Stimulated activated CD8-positive, alpha-beta memory T cell treated with anti-CD3 and anti-CD28 coated beads, Interleukin-15, amount 100 ng/mL, for 4 hours (primary cell): ENCODE measurements around the gene TPR.

Experiments used
- DNase-seq, 2 donors: peaks; one replicate each; pipeline ENCODE4 v3.0.0-alpha.2; 2020; ENCODE audit warnings: low read depth in 2 of 2

TPR gene

DNA sequence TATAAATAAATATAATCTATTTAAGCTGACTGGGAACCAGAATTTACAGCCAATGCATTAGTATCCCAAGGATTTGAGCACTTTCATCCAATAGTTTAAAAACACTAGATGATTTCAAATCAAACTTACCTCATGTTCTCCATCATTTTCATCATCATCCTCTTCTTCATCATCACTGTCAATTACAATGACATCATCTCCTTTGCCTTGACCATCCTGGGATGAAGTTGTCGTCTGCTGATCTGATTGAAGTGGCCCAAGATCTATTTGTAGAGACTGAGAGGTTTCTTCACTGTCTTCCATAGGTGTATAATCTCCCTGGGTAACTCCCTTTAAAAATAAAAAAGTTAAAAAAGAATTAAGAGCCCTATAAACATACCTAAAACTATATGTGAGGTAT is 47.7 kb downstream of the TPR start:
- no peak for DNase-seq

- DNase-seq, result no peak
Observed at GRCh38 chr1:186326009-186326408, 49.0 kb downstream of the TPR start.

DNA sequence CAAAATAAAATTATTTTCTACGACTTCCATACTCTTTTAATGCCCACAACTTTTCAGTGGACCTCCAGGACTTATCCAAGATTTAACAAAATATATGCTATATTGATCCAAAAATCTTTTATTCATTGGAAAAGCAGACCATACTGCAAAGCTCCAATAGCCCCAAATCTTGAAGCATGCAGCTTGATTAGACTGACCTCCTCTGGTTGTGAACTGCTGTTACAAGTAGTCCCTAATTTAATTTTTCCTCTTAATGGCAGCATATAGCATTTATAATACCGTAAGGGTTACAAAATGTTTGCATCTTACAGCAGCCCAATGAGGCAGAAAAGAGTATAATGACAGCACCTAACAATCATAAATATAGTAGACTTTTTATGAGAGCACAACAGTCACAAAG is 49.8 kb downstream of the TPR start:
- DNase-seq, result no peak

GRCh38 chr1:186323865-186324264 is 51.2 kb downstream of the TPR start:
- no peak for DNase-seq

DNA sequence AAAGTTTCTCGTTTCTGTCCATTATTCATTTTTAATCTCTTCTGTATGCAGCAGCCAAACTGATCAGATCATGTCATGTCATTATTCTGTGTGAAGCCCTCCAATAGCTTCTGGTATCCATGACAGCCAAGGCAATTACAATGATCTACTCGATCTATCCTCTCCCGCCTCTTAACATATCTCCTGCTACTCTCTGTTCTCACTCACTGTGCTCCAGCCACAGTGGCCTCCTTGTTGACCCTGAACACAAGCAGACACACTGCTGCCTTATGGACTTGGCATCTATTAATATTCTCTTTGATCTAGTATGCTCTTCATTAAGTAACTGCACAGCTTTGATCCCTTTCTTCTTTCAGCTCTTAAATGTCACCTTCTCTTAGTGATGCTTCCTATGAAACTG is 59.5 kb downstream of the TPR start:
- no peak for DNase-seq

- DNase-seq, result no peak
Observed at GRCh38 chr1:186311375-186312051, 63.5 kb downstream of the TPR start.

GRCh38 chr1:186310307-186310706 is 64.7 kb downstream of the TPR start:
- DNase-seq, result no peak

- DNase-seq, result no peak
Observed at GRCh38 chr1:186308264-186309060, 66.6 kb downstream of the TPR start.

DNA sequence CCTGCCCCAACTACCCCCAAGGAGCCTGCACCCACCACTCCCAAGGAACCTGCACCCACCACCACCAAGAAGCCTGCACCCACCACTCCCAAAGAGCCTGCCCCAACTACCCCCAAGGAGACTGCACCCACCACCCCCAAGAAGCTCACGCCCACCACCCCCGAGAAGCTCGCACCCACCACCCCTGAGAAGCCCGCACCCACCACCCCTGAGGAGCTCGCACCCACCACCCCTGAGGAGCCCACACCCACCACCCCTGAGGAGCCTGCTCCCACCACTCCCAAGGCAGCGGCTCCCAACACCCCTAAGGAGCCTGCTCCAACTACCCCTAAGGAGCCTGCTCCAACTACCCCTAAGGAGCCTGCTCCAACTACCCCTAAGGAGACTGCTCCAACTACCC is 67.6 kb downstream of the TPR start:
- DNase-seq, result no peak

- DNase-seq, result no peak
Observed at GRCh38 chr1:186306533-186306932, 68.5 kb downstream of the TPR start.

GRCh38 chr1:186304982-186305949 is 69.8 kb downstream of the TPR start:
- no peak for DNase-seq

- no peak for DNase-seq
Observed at GRCh38 chr1:186303911-186304310, 71.1 kb downstream of the TPR start.

GRCh38 chr1:186302381-186302920 is 72.6 kb downstream of the TPR start:
- DNase-seq, result no peak

DNA sequence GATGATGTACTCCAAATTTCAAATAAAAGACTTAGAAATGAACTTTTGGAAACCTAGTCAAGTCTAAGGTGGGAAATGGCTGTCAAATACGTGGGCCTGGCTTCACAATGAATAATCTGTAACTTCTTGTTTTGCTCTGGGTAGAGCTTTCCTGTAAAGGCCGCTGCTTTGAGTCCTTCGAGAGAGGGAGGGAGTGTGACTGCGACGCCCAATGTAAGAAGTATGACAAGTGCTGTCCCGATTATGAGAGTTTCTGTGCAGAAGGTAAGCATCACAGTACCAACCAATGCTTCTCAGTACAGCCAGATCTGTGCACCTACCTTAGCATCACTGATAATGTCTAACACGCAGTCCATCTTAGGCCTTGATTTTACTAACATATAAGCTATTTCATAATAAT is 73.6 kb downstream of the TPR start:
- no peak for DNase-seq

GRCh38 chr1:186300056-186300455 is 75.0 kb downstream of the TPR start:
- DNase-seq, result no peak

DNA sequence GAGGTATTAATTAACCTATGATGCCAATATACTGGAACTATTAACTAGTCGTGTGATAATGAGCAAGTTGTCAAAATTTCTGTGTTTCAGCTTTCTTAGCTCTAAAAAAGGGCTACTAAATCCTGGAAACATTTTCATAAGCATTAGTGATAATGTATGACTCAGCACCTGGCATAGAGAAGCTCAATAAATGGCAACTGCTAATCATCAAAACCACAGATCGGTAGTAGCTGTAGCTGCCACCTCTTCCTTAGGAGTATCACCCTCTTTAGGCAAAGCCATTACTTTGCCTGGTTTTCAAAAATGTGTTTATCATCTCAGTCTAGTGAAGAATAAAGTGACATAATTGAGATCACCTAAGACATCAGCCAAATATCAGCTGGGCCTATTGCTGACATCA is 75.5 kb downstream of the TPR start:
- DNase-seq, result no peak

DNA sequence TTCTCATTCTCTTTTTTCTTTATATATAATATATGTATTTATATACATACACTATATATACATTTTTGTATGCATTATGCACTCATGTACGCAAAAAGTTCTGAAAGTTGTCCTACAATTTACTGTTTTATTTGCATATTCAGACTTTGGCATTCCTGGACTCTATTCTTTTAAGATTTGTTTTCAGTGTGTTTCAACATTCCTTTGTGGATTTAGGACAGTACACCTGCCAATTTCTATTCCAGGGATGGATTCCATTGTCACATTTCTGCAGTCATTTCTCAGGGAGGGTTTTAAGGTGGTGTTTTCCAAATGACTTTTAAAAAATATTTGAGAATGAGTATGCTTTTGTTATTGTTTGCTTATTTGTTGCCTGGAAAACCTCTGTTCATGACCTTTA is 76.2 kb downstream of the TPR start:
- DNase-seq, result no peak

DNA sequence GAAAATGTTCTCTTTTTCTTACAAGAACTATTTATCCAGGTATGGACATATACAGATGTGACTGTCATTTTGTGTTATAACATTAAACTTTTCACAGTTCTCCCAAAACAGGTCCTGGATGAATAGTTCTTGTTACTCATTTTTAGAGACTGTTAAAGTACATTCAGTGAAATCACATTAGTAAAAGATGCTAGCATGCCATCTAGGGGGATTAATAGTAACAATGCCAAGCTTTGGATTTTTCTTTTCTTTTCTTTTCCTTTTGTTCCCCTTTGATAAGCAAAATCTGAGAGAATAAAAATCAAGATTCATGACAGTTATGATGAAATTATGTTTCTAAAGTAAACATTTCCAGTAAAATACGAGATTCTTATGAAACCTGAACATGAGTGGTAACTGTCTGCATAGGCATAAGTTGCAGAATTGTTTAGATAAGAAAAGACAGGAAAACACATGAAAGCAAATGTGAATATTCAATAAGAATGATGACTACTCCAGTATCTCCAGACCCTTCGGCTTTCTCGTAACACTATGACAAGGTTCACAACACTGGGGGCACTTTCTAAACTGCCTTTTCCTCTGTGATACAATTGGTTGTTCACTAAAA is 77.5 kb downstream of the TPR start:
- DNase-seq, result no peak

- no peak for DNase-seq
Observed at GRCh38 chr1:186295980-186296379, 79.1 kb downstream of the TPR start, which contains the start of gene PRG4. PRG4 (plus strand) TSS chr1:186296279.

- DNase-seq, result no peak
Observed at GRCh38 chr1:186292875-186293274, 82.2 kb downstream of the TPR start.

- DNase-seq, result no peak
Observed at GRCh38 chr1:186291271-186291670, 83.8 kb downstream of the TPR start.
